Activated CD8-positive, alpha-beta T cell treated with anti-CD3 and anti-CD28 coated beads, Interleukin-2, amount 10 ng/mL, durations not matched to agents 7 days and 5 days (primary cell): ENCODE results near the gene STAT2. TPM values are rescaled to one million over a fixed set of nuclear protein-coding genes. Genes with fewer than 3 reads are reported as not detected.

Experiments
- ATAC-seq: fragments of 150-1000 bp; cut with Tn5 transposase; one replicate; pipeline ENCODE4 v1.10.0; 2021; ENCODE audit warnings: moderate library complexity
- CTCF ChIA-PET: fragments of 350-600 bp; sonication (Branson Sonifier 250); formaldehyde crosslinking; loops from one replicate; lab custom pipeline; 2021; ENCODE audit warnings: antibody characterized with exemption; lab: Charles Lee
- POLR2A ChIA-PET: fragments of 350-600 bp; sonication (Branson Sonifier 250); formaldehyde crosslinking; loops from one replicate; lab custom pipeline; 2021; ENCODE audit warnings: antibody characterized with exemption; lab: Charles Lee
- DNase-seq: peaks from one replicate; pipeline ENCODE4 v3.0.0-alpha.2; 2020
- H3K27ac Mint-ChIP-seq: one replicate; pipeline ENCODE4 v1.8.0; 2021; ENCODE audit warnings: mild to moderate bottlenecking, mixed read lengths
- H3K27me3 Mint-ChIP-seq: one replicate; pipeline ENCODE4 v1.8.0; 2021; ENCODE audit warnings: low read depth, mixed read lengths
- H3K36me3 Mint-ChIP-seq: one replicate; pipeline ENCODE4 v1.8.0; 2021; ENCODE audit warnings: low read depth, mixed read lengths
- H3K4me1 Mint-ChIP-seq: one replicate; pipeline ENCODE4 v1.8.0; 2021; ENCODE audit warnings: low read depth, mixed read lengths
- H3K4me3 Mint-ChIP-seq: one replicate; pipeline ENCODE4 v1.8.0; 2021; ENCODE audit warnings: mild to moderate bottlenecking, mixed read lengths
- H3K9me3 Mint-ChIP-seq: one replicate; pipeline ENCODE4 v1.8.0; 2022; ENCODE audit warnings: mixed read lengths; ENCODE audit not compliant: insufficient read depth
- total RNA-seq, 2 experiments: library from RNA; stranded (reverse); gene quantifications; one replicate each; pipeline ENCODE4 v1.2.3, GENCODE V29; 2021

STAT2 gene
- total RNA-seq, 2 experiments from 2014 or later = 193 to 194 TPM

- ChIA-PET POLR2A (no interaction called here), CTCF (interaction anchor here (0.9 kb wide), 1 partner anchor 81 kb away, joined by 3 read pairs; no protein-coding TSS in a partner anchor)
- Mint-ChIP-seq H3K9me3 (no peaks in the 10 kb centered on the region), H3K27me3 (peaks cover 2% of the 10 kb centered on the region), H3K4me3 (no peak overlapping the region), H3K27ac (no peak overlapping the region), H3K36me3 (no peaks in the 10 kb centered on the region), H3K4me1 (no peaks in the 10 kb centered on the region)
- ATAC-seq (no peak), DNase-seq (no peak)
These were observed 22.7 kb upstream of the STAT2 start for GRCh38 chr12:56382611-56383010.

GRCh38 chr12:56377989-56378316 lies 18.0 kb upstream of the STAT2 start:
- H3K36me3 Mint-ChIP-seq = no peaks in the 10 kb centered on the region
- ChIA-PET POLR2A (no interaction called here), CTCF (interaction anchor here (1.0 kb wide), 1 partner anchor 16 kb away, joined by 5 read pairs; no protein-coding TSS in a partner anchor)
- no peaks in the 10 kb centered on the region for H3K9me3 Mint-ChIP-seq
- DNase-seq (no peak), ATAC-seq (no peak)
- no peak overlapping the region for H3K4me3 Mint-ChIP-seq
- H3K27ac Mint-ChIP-seq = no peak overlapping the region
- no peaks in the 10 kb centered on the region for H3K27me3 Mint-ChIP-seq
- H3K4me1 Mint-ChIP-seq = no peaks in the 10 kb centered on the region

- Mint-ChIP-seq H3K27me3 (peaks cover 3% of the 10 kb centered on the region), H3K36me3 (no peaks in the 10 kb centered on the region), H3K9me3 (no peaks in the 10 kb centered on the region), H3K4me1 (no peaks in the 10 kb centered on the region), H3K27ac (no peak overlapping the region), H3K4me3 (no peak overlapping the region)
- POLR2A ChIA-PET = no interaction called here
- no peak for DNase-seq
- ATAC-seq = no peak
- CTCF ChIA-PET = interaction anchor here (1.0 to 1.2 kb wide), 2 partner anchors 15 to 16 kb away, joined by 3 to 5 read pairs; no protein-coding TSS in a partner anchor
These were observed 17.5 kb upstream of the STAT2 start for GRCh38 chr12:56377310-56377988.

- ChIA-PET CTCF (interaction anchor here (1.2 kb wide), 1 partner anchor 14 kb away, joined by 3 read pairs; no protein-coding TSS in a partner anchor), POLR2A (no interaction called here)
- Mint-ChIP-seq H3K27me3 (peaks cover 9% of the 10 kb centered on the region), H3K4me3 (no peak overlapping the region), H3K27ac (no peak overlapping the region), H3K4me1 (no peaks in the 10 kb centered on the region), H3K9me3 (peaks cover 3% of the 10 kb centered on the region), H3K36me3 (no peaks in the 10 kb centered on the region)
- no peak for ATAC-seq
- no peak for DNase-seq
These were observed 15.9 kb upstream of the STAT2 start for GRCh38 chr12:56375598-56376434.

GRCh38 chr12:56374726-56375597 lies 15.1 kb upstream of the STAT2 start:
- no peaks in the 10 kb centered on the region for H3K4me1 Mint-ChIP-seq
- no peak for ATAC-seq
- no peaks in the 10 kb centered on the region for H3K36me3 Mint-ChIP-seq
- no peak for DNase-seq
- H3K9me3 Mint-ChIP-seq = peaks cover 3% of the 10 kb centered on the region
- no peak overlapping the region for H3K4me3 Mint-ChIP-seq
- peaks cover 9% of the 10 kb centered on the region for H3K27me3 Mint-ChIP-seq
- ChIA-PET CTCF (no interaction called here), POLR2A (no interaction called here)
- H3K27ac Mint-ChIP-seq = no peak overlapping the region

GRCh38 chr12:56373515-56373914 lies 13.6 kb upstream of the STAT2 start:
- ChIA-PET CTCF (no interaction called here), POLR2A (interaction anchor here (1.3 kb wide), 1 partner anchor 13 kb away, joined by 6 read pairs; the partner anchor contains the start of gene STAT2)

GRCh38 chr12:56366948-56367347 lies 7.0 kb upstream of the STAT2 start:
- Mint-ChIP-seq H3K4me3 (no peak overlapping the region), H3K4me1 (no peaks in the 10 kb centered on the region), H3K27me3 (peaks cover 6% of the 10 kb centered on the region), H3K27ac (no peak overlapping the region), H3K9me3 (peaks cover 3% of the 10 kb centered on the region), H3K36me3 (no peaks in the 10 kb centered on the region)
- ChIA-PET CTCF (no interaction called here), POLR2A (no interaction called here)
- DNase-seq = no peak
- no peak for ATAC-seq

More at GRCh38 chr12:56373515-56373914, 13.6 kb upstream of the STAT2 start:
- Mint-ChIP-seq H3K9me3 (peaks cover 3% of the 10 kb centered on the region), H3K27me3 (peaks cover 9% of the 10 kb centered on the region), H3K36me3 (no peaks in the 10 kb centered on the region), H3K27ac (no peak overlapping the region), H3K4me3 (no peak overlapping the region), H3K4me1 (no peaks in the 10 kb centered on the region)
- DNase-seq = no peak
- ATAC-seq = no peak

GRCh38 chr12:56362130-56363059 lies 2.5 kb upstream of the STAT2 start, which contains the start of gene APOF:
Gene APOF, minus strand, starts transcription at chr12:56362857. Its CDS starts 112 bp downstream, at chr12:56362745.
- no peaks in the 10 kb centered on the region for H3K9me3 Mint-ChIP-seq
- ChIA-PET POLR2A (interaction anchor here (2.6 to 5.0 kb wide), 2 partner anchors 24 to 87 kb away, joined by 27 to 60 read pairs; partner anchors contain the start of genes IL23A and TIMELESS), CTCF (interaction anchor here (0.9 to 5.4 kb wide), 5 partner anchors 14 to 624 kb away, joined by 3 to 62 read pairs (median 5); no protein-coding TSS in a partner anchor)
- H3K27me3 Mint-ChIP-seq = no peaks in the 10 kb centered on the region
- ATAC-seq = no peak
- H3K4me3 Mint-ChIP-seq = peak within 1 kb of the TSS; percentile 93
- no peak within 1 kb of the TSS for H3K27ac Mint-ChIP-seq
- peaks cover 19% of the 10 kb centered on the region for H3K4me1 Mint-ChIP-seq
- H3K36me3 Mint-ChIP-seq = peaks cover 17% of the 10 kb centered on the region
- DNase-seq = no peak

- H3K36me3 Mint-ChIP-seq = peaks cover 18% of the 10 kb centered on the region
- CTCF ChIA-PET = interaction anchor here (0.9 to 5.4 kb wide), 5 partner anchors 15 to 623 kb away, joined by 3 to 62 read pairs (median 5); partner anchors contain the start of gene SMARCC2
- H3K27ac Mint-ChIP-seq = peak overlapping the region; percentile 97
- no peaks in the 10 kb centered on the region for H3K9me3 Mint-ChIP-seq
- DNase-seq = no peak
- peaks cover 20% of the 10 kb centered on the region for H3K4me1 Mint-ChIP-seq
- POLR2A ChIA-PET = interaction anchor here (1.8 to 5.0 kb wide), 5 partner anchors 15 to 108 kb away, joined by 11 to 60 read pairs (median 30); partner anchors contain the start of genes CNPY2, IL23A and TIMELESS
- no peaks in the 10 kb centered on the region for H3K27me3 Mint-ChIP-seq
- no peak for ATAC-seq
- H3K4me3 Mint-ChIP-seq = peak overlapping the region; percentile 93
These were observed 1.7 kb upstream of the STAT2 start for GRCh38 chr12:56361487-56362129.
